Measurements from ENCODE around the gene KCNC1.

- TF ChIP-seq EZH2 (IDR thresholded peaks at IDR 0.05), result no peak
- TF ChIP-seq POLR2AphosphoS5 (IDR thresholded peaks at IDR 0.05; ENCODE audit: borderline replicate concordance, low read depth, low read length), result no peak
Measured at GRCh38 chr11:17771841-17772401, 37.3 kb downstream of the KCNC1 start.

Measured in SK-N-MC (cell line).